Chondrocyte (in vitro differentiated cells): ENCODE results near the gene GUCA2A. TPM values are rescaled to one million over a fixed set of nuclear protein-coding genes. Genes with fewer than 3 reads are reported as not detected.

Source experiments
- DNase-seq: peaks from one replicate; pipeline ENCODE4 v3.0.0; 2021; ENCODE audit warnings: mixed read lengths, low spot score
- H3K27ac Mint-ChIP-seq: one replicate; pipeline ENCODE4 v1.8.0; 2021; ENCODE audit warnings: mild to moderate bottlenecking, moderate library complexity, mixed read lengths; ENCODE audit not compliant: unreplicated experiment
- H3K27me3 Mint-ChIP-seq: 2 replicates; pipeline ENCODE4 v1.8.0; 2021; ENCODE audit warnings: low read depth, mixed read lengths
- H3K36me3 Mint-ChIP-seq: 2 replicates; pipeline ENCODE4 v1.8.0; 2021; ENCODE audit warnings: low read depth, mixed read lengths
- H3K4me1 Mint-ChIP-seq: 2 replicates; pipeline ENCODE4 v1.8.0; 2021; ENCODE audit warnings: low read depth, mild to moderate bottlenecking, mixed read lengths
- H3K4me3 Mint-ChIP-seq: one replicate; pipeline ENCODE4 v1.8.0; 2021; ENCODE audit warnings: mild to moderate bottlenecking, moderate library complexity, mixed read lengths; ENCODE audit not compliant: unreplicated experiment
- H3K9me3 Mint-ChIP-seq: 2 replicates; pipeline ENCODE4 v1.8.0; 2021; ENCODE audit warnings: low read depth, mixed read lengths
- CTCF ChIP-seq: fragments of 200-600 bp; sonication (generic); IDR thresholded peaks from 2 replicates; pipeline ENCODE4 v1.5.0; 2021; ENCODE audit warnings: antibody characterized with exemption, mild to moderate bottlenecking, moderate library complexity
- total RNA-seq: library from RNA; stranded (reverse); gene quantifications from 3 replicates; pipeline ENCODE4 v1.2.1, GENCODE V29; 2021

Gene GUCA2A
- total RNA-seq, 1 donor from 2014 or later = not detected

- H3K4me1 Mint-ChIP-seq = peaks cover 14% of the 10 kb centered on the region
- no peaks in the 10 kb centered on the region for H3K36me3 Mint-ChIP-seq
- no peak for TF ChIP-seq CTCF
- H3K27me3 Mint-ChIP-seq = no peaks in the 10 kb centered on the region
- no peak for DNase-seq
- H3K4me3 Mint-ChIP-seq = no peak overlapping the region
- no peak overlapping the region for H3K27ac Mint-ChIP-seq
- H3K9me3 Mint-ChIP-seq = no peaks in the 10 kb centered on the region
These were observed 3.3 kb upstream of the GUCA2A start for GRCh38 chr1:42167611-42168390.

GRCh38 chr1:42165511-42166210, 1.1 kb upstream of the GUCA2A start:
- peaks cover 10% of the 10 kb centered on the region for H3K9me3 Mint-ChIP-seq
- DNase-seq = no peak
- TF ChIP-seq CTCF = no peak

GRCh38 chr1:42163536-42164503, 725 bp downstream of the GUCA2A start:
- Mint-ChIP-seq H3K4me1 (peaks cover 17% of the 10 kb centered on the region), H3K9me3 (peaks cover 16% of the 10 kb centered on the region)
- DNase-seq = no peak

More at GRCh38 chr1:42165511-42166210, 1.1 kb upstream of the GUCA2A start:
- peaks cover 8% of the 10 kb centered on the region for H3K36me3 Mint-ChIP-seq
- no peak overlapping the region for H3K4me3 Mint-ChIP-seq
- peaks cover 14% of the 10 kb centered on the region for H3K4me1 Mint-ChIP-seq
- peak overlapping the region; percentile 34 for H3K27ac Mint-ChIP-seq
- H3K27me3 Mint-ChIP-seq = peaks cover 3% of the 10 kb centered on the region

GRCh38 chr1:42163114-42163513, 1.4 kb downstream of the GUCA2A start:
- TF ChIP-seq CTCF = no peak
- peaks cover 17% of the 10 kb centered on the region for H3K4me1 Mint-ChIP-seq
- no peak overlapping the region for H3K27ac Mint-ChIP-seq
- peaks cover 16% of the 10 kb centered on the region for H3K9me3 Mint-ChIP-seq
- DNase-seq = no peak
- peaks cover 5% of the 10 kb centered on the region for H3K27me3 Mint-ChIP-seq
- peaks cover 10% of the 10 kb centered on the region for H3K36me3 Mint-ChIP-seq
- no peak overlapping the region for H3K4me3 Mint-ChIP-seq

More at GRCh38 chr1:42163536-42164503, 725 bp downstream of the GUCA2A start:
- no peak overlapping the region for H3K4me3 Mint-ChIP-seq
- no peak for TF ChIP-seq CTCF
- peaks cover 5% of the 10 kb centered on the region for H3K27me3 Mint-ChIP-seq
- H3K36me3 Mint-ChIP-seq = peaks cover 10% of the 10 kb centered on the region
- H3K27ac Mint-ChIP-seq = no peak overlapping the region
